Measurements from ENCODE around the gene ABHD12B. TPM values are rescaled to one million over a fixed set of nuclear protein-coding genes. Genes with fewer than 3 reads are reported as not detected.
A peak's percentile ranks its signal among the peaks of the same experiment; 100 is the strongest.

ABHD12B gene
- not detected for total RNA-seq

GRCh38 chr14:50871914-50872732, at the start of gene ABHD12B:
Gene ABHD12B (plus strand): TSS chr14:50872053. CDS start chr14:50872175, 122 bp downstream.
- H3K9me3 Mint-ChIP-seq = no peaks in the 10 kb centered on the region
- no peak within 1 kb of the TSS for H3K27ac Mint-ChIP-seq
- H3K36me3 Mint-ChIP-seq (ENCODE audit: insufficient read depth in 2 of 2) = peaks cover 0 to 2% of the 10 kb centered on the region in 2 donors
- peaks cover 45% of the 10 kb centered on the region for H3K4me1 Mint-ChIP-seq (ENCODE audit: low read depth)
- peaks cover 89% of the 10 kb centered on the region for H3K27me3 Mint-ChIP-seq (ENCODE audit: low read depth)
- peak within 1 kb of the TSS; percentile 8 to 50 for H3K4me3 Mint-ChIP-seq
- ATAC-seq (replicated peaks in 1 of 2) (no peak), DNase-seq (no peak)

GRCh38 chr14:50822501-50823042, 49.3 kb upstream of the ABHD12B start:
- Mint-ChIP-seq H3K27me3 (ENCODE audit: low read depth) (no peaks in the 10 kb centered on the region), H3K9me3 (no peaks in the 10 kb centered on the region), H3K4me1 (ENCODE audit: low read depth) (peaks cover 84% of the 10 kb centered on the region), H3K4me3 (peak overlapping the region; percentile 76 to 89), H3K36me3 (ENCODE audit: insufficient read depth in 2 of 2) (peaks cover 8 to 25% of the 10 kb centered on the region in 2 donors), H3K27ac (peak overlapping the region; percentile 91)
- DNase-seq (peak in 1 of 2 donors; percentile 33), ATAC-seq (replicated peaks in 1 of 2) (peak; percentile 78 to 83)

GRCh38 chr14:50823051-50823761, 48.6 kb upstream of the ABHD12B start:
- Mint-ChIP-seq H3K4me1 (ENCODE audit: low read depth) (peaks cover 90% of the 10 kb centered on the region), H3K9me3 (no peaks in the 10 kb centered on the region), H3K27ac (peak overlapping the region; percentile 91), H3K27me3 (ENCODE audit: low read depth) (no peaks in the 10 kb centered on the region), H3K36me3 (ENCODE audit: insufficient read depth in 2 of 2) (peaks cover 8 to 24% of the 10 kb centered on the region in 2 donors), H3K4me3 (peak overlapping the region; percentile 76 to 89)
- ATAC-seq (replicated peaks in 1 of 2) (peak in 1 of 2 donors; percentile 28), DNase-seq (no peak)

- no peak for ATAC-seq (replicated peaks in 1 of 2)
- no peaks in the 10 kb centered on the region for H3K9me3 Mint-ChIP-seq
- no peaks in the 10 kb centered on the region for H3K27me3 Mint-ChIP-seq (ENCODE audit: low read depth)
- H3K4me3 Mint-ChIP-seq = peak overlapping the region; percentile 76 to 89
- DNase-seq = no peak
- peaks cover 7 to 22% of the 10 kb centered on the region in 2 donors for H3K36me3 Mint-ChIP-seq (ENCODE audit: insufficient read depth in 2 of 2)
- peaks cover 98% of the 10 kb centered on the region for H3K4me1 Mint-ChIP-seq (ENCODE audit: low read depth)
- peak overlapping the region; percentile 91 for H3K27ac Mint-ChIP-seq
Measured at GRCh38 chr14:50823762-50824636, 47.9 kb upstream of the ABHD12B start.

GRCh38 chr14:50825307-50825706, 46.5 kb upstream of the ABHD12B start:
- Mint-ChIP-seq H3K4me3 (no peak overlapping the region), H3K9me3 (no peaks in the 10 kb centered on the region), H3K27ac (no peak overlapping the region), H3K36me3 (ENCODE audit: insufficient read depth in 2 of 2) (peaks cover 6 to 14% of the 10 kb centered on the region in 2 donors), H3K4me1 (ENCODE audit: low read depth) (peaks cover 87% of the 10 kb centered on the region), H3K27me3 (ENCODE audit: low read depth) (no peaks in the 10 kb centered on the region)
- ATAC-seq (replicated peaks in 1 of 2) (no peak), DNase-seq (no peak)

GRCh38 chr14:50826681-50827080, 45.2 kb upstream of the ABHD12B start:
- peaks cover under 1% of the 10 kb centered on the region for H3K27me3 Mint-ChIP-seq (ENCODE audit: low read depth)
- DNase-seq (no peak), ATAC-seq (replicated peaks in 1 of 2) (no peak)
- no peak overlapping the region for H3K4me3 Mint-ChIP-seq
- peaks cover 5 to 9% of the 10 kb centered on the region in 2 donors for H3K36me3 Mint-ChIP-seq (ENCODE audit: insufficient read depth in 2 of 2)
- H3K9me3 Mint-ChIP-seq = no peaks in the 10 kb centered on the region
- no peak overlapping the region for H3K27ac Mint-ChIP-seq
- H3K4me1 Mint-ChIP-seq (ENCODE audit: low read depth) = peaks cover 78% of the 10 kb centered on the region

GRCh38 chr14:50828721-50829488, 42.9 kb upstream of the ABHD12B start:
- Mint-ChIP-seq H3K27me3 (ENCODE audit: low read depth) (peaks cover 13% of the 10 kb centered on the region), H3K4me1 (ENCODE audit: low read depth) (peaks cover 77% of the 10 kb centered on the region), H3K9me3 (no peaks in the 10 kb centered on the region), H3K36me3 (ENCODE audit: insufficient read depth in 2 of 2) (peaks cover 5 to 7% of the 10 kb centered on the region in 2 donors), H3K4me3 (peak overlapping the region; percentile 91 to 93), H3K27ac (peak overlapping the region; percentile 78)
- DNase-seq (no peak), ATAC-seq (replicated peaks in 1 of 2) (no peak)

GRCh38 chr14:50829489-50830043, 42.3 kb upstream of the ABHD12B start:
- ATAC-seq (replicated peaks in 1 of 2) = no peak
- Mint-ChIP-seq H3K27ac (peak overlapping the region; percentile 32), H3K36me3 (ENCODE audit: insufficient read depth in 2 of 2) (peaks cover 5 to 7% of the 10 kb centered on the region in 2 donors), H3K27me3 (ENCODE audit: low read depth) (peaks cover 13% of the 10 kb centered on the region), H3K4me3 (peak overlapping the region; percentile 91 to 93), H3K4me1 (ENCODE audit: low read depth) (peaks cover 77% of the 10 kb centered on the region), H3K9me3 (no peaks in the 10 kb centered on the region)
- DNase-seq = no peak

GRCh38 chr14:50830044-50830931, 41.6 kb upstream of the ABHD12B start:
- Mint-ChIP-seq H3K27me3 (ENCODE audit: low read depth) (peaks cover 13% of the 10 kb centered on the region), H3K27ac (peak overlapping the region; percentile 32), H3K4me3 (peak overlapping the region; percentile 91 to 93), H3K4me1 (ENCODE audit: low read depth) (peaks cover 78% of the 10 kb centered on the region), H3K36me3 (ENCODE audit: insufficient read depth in 2 of 2) (peaks cover 5 to 7% of the 10 kb centered on the region in 2 donors), H3K9me3 (no peaks in the 10 kb centered on the region)
- ATAC-seq (replicated peaks in 1 of 2) (peak; percentile 65 to 66), DNase-seq (peak; percentile 70 to 71)

- peak; percentile 82 to 84 for DNase-seq
- Mint-ChIP-seq H3K4me1 (ENCODE audit: low read depth) (peaks cover 73% of the 10 kb centered on the region), H3K27ac (peak within 1 kb of the TSS; percentile 75), H3K9me3 (no peaks in the 10 kb centered on the region), H3K27me3 (ENCODE audit: low read depth) (peaks cover 13% of the 10 kb centered on the region), H3K36me3 (ENCODE audit: insufficient read depth in 2 of 2) (peaks cover 5 to 7% of the 10 kb centered on the region in 2 donors), H3K4me3 (peak within 1 kb of the TSS; percentile 94 to 95)
- ATAC-seq (replicated peaks in 1 of 2) = peak; percentile 91
Measured at GRCh38 chr14:50830932-50831725, 40.7 kb upstream of the ABHD12B start, which contains the start of gene NIN. Gene NIN (minus strand): TSS chr14:50831162. CDS start chr14:50822056, 9,106 bp downstream.
